Neural cell (in vitro differentiated cells): ENCODE results near the gene USP32.
"Not testable (repeated sequence)": the region's sequence is repeated elsewhere in the genome, so short reads cannot be mapped to it uniquely, and the experiment has no call there.

Source experiments
- POLR2AphosphoS5 ChIP-seq: IDR thresholded peaks from 2 replicates; pipeline ENCODE4 v1.6.1; 2012
- TF ChIP-seq, protein P1 (sequence below): fragments of 450-650 bp; IDR thresholded peaks from 2 replicates; pipeline ENCODE4 v1.5.1; 2014; ENCODE audit warnings: antibody characterized with exemption, mild to moderate bottlenecking, moderate library complexity; ENCODE audit not compliant: poor library complexity, severe bottlenecking

DNA sequence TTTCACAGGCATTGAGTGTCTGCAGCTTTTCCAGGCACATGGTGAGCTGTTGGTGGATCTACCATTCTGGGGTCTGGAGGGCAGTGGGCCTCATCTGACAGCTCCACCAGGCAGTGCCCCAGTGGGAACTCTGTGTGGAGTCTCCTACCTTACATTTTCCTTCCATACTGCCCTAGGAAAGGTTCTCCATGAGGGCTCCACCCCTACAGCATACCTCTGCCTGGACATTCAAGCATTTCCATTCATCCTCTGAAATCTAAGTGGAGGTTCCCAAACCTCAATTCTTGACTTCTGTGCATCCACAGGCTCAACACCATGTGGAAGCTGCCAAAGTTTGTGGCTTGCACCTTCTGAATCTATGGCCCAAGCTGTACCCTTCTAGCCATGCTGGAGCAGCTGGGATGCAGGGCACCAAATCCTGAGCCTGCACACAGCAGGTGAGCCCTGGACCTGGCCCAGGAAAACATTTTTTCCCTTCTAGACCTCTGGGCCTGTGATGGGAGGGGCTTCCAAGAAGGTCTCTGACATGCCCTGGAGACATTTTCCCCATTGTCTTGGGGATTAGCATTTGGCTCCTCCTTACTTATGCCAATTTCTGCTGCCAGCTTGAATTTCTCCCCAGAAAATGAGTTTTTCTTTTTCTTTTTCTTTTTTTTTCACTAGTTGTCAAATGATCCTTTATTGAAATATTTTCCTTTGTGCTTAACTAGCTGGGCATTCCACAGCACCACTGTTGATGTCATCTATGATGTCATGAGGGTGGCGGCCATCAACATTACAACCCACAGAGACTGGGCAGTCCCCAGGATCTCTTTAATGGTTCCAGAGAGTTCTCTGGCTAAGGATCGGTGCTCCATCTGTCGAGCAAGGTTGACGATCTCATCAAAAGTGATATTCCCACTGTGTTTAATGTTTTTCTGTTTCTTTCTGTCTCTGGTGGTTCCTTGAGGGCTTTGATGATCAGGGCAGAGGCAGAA, 41.4 kb upstream of the USP32 start:
- TF ChIP-seq POLR2AphosphoS5 = not testable (repeated sequence)
- TF ChIP-seq, protein P1, sequence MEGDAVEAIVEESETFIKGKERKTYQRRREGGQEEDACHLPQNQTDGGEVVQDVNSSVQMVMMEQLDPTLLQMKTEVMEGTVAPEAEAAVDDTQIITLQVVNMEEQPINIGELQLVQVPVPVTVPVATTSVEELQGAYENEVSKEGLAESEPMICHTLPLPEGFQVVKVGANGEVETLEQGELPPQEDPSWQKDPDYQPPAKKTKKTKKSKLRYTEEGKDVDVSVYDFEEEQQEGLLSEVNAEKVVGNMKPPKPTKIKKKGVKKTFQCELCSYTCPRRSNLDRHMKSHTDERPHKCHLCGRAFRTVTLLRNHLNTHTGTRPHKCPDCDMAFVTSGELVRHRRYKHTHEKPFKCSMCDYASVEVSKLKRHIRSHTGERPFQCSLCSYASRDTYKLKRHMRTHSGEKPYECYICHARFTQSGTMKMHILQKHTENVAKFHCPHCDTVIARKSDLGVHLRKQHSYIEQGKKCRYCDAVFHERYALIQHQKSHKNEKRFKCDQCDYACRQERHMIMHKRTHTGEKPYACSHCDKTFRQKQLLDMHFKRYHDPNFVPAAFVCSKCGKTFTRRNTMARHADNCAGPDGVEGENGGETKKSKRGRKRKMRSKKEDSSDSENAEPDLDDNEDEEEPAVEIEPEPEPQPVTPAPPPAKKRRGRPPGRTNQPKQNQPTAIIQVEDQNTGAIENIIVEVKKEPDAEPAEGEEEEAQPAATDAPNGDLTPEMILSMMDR = not testable (repeated sequence)
